ENCODE results near the gene PM20D2.

DNA sequence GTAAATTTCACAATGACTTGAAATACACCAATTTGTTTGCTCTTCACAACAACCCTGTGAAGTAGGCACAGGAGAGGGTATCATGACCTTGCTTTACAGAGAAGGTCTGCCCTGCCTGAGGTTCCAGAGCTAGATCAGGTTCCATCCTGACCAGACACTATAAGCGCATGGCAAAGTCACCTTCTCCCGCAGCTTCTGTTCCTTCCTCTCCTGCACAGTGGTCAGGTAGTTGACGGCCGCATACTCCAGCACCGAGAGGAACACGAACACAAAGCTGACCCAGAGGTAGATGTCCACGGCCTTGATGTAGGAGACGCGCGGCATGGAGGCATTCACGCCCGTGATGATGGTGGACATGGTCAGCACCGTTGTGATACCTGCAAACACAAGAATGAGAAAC, 34.3 kb downstream of the PM20D2 start:
- TF ChIP-seq, protein P1, sequence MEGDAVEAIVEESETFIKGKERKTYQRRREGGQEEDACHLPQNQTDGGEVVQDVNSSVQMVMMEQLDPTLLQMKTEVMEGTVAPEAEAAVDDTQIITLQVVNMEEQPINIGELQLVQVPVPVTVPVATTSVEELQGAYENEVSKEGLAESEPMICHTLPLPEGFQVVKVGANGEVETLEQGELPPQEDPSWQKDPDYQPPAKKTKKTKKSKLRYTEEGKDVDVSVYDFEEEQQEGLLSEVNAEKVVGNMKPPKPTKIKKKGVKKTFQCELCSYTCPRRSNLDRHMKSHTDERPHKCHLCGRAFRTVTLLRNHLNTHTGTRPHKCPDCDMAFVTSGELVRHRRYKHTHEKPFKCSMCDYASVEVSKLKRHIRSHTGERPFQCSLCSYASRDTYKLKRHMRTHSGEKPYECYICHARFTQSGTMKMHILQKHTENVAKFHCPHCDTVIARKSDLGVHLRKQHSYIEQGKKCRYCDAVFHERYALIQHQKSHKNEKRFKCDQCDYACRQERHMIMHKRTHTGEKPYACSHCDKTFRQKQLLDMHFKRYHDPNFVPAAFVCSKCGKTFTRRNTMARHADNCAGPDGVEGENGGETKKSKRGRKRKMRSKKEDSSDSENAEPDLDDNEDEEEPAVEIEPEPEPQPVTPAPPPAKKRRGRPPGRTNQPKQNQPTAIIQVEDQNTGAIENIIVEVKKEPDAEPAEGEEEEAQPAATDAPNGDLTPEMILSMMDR (IDR thresholded peaks at IDR 0.05): no peak
- no peak for TF ChIP-seq POLR2A (IDR thresholded peaks at IDR 0.05)
